ENCODE measurements around the gene PPP2R5D. TPM values are rescaled to one million over a fixed set of nuclear protein-coding genes. Genes with fewer than 3 reads are reported as not detected.

The PPP2R5D gene
- total RNA-seq, 4 donors from 2014 or later, result 38.0 to 87.5 (median 52.9) TPM

- peaks cover 0 to 30% (median 9%) of the 10 kb centered on the region in 4 donors for H3K36me3 ChIP-seq
These were observed 46.6 kb upstream of the PPP2R5D start for GRCh38 chr6:42937548-42938427.

GRCh38 chr6:42938428-42938796 is 46.0 kb upstream of the PPP2R5D start:
- no peaks in the 10 kb centered on the region for H3K27me3 ChIP-seq
- intact Hi-C loops (cut with DNase I; ENCODE audit: low total_unique reads) (no loop called here), in situ Hi-C loops (cut with MboI; ENCODE audit: low pct_ligation_motif_present in 1 of 4, low pct_unique_long_range_greater_than_20kb in 1 of 4, low sequenced_read_pairs in 3 of 4) (no loop called here)
- H3K9me3 ChIP-seq, result no peaks in the 10 kb centered on the region
- 86% methylated on average over 5 of the region's 5 CpGs; no CpG with 5 or more reads in 1 of the 2 donors for WGBS, 2 donors (ENCODE audit: low coverage in 1 of 2)
- H3K36me3 ChIP-seq, result peaks cover 0 to 30% (median 9%) of the 10 kb centered on the region in 4 donors
- H3K4me1 ChIP-seq, result peaks cover 0 to under 1% (median 0%) of the 10 kb centered on the region in 4 donors
- H3K27ac ChIP-seq, result no peak overlapping the region
- no peak for DNase-seq
- no peak overlapping the region for H3K4me3 ChIP-seq
- TF ChIP-seq CTCF (IDR thresholded peaks at IDR 0.05) (no peak), POLR2A (IDR thresholded peaks at IDR 0.05) (no peak), EP300 (IDR thresholded peaks at IDR 0.05; ENCODE audit: low read depth) (no peak), POLR2AphosphoS5 (IDR thresholded peaks at IDR 0.05) (no peak)

More at GRCh38 chr6:42937548-42938427, 46.6 kb upstream of the PPP2R5D start:
- H3K9me3 ChIP-seq, result no peaks in the 10 kb centered on the region
- in situ Hi-C loops (cut with MboI; ENCODE audit: low pct_ligation_motif_present in 1 of 4, low pct_unique_long_range_greater_than_20kb in 1 of 4, low sequenced_read_pairs in 3 of 4), result no loop called here
- no peak for TF ChIP-seq POLR2A (IDR thresholded peaks at IDR 0.05)
- TF ChIP-seq EP300 (IDR thresholded peaks at IDR 0.05; ENCODE audit: low read depth), result no peak
- TF ChIP-seq POLR2AphosphoS5 (IDR thresholded peaks at IDR 0.05), result no peak
- TF ChIP-seq CTCF (IDR thresholded peaks at IDR 0.05), result no peak
- DNase-seq, result no peak
- H3K27ac ChIP-seq, result no peak overlapping the region
- H3K4me3 ChIP-seq, result no peak overlapping the region
- peaks cover 0 to 7% (median 2%) of the 10 kb centered on the region in 4 donors for H3K4me1 ChIP-seq
- H3K27me3 ChIP-seq, result no peaks in the 10 kb centered on the region
- WGBS, 2 donors (ENCODE audit: low coverage in 1 of 2), result 93% methylated on average over 13 of the region's 13 CpGs; no CpG with 5 or more reads in 1 of the 2 donors
- intact Hi-C loops (cut with DNase I; ENCODE audit: low total_unique reads), result no loop called here

GRCh38 chr6:42938987-42939809 is 45.2 kb upstream of the PPP2R5D start:
- H3K4me1 ChIP-seq, result no peaks in the 10 kb centered on the region
- no peaks in the 10 kb centered on the region for H3K27me3 ChIP-seq
- peaks cover 0 to 32% (median 9%) of the 10 kb centered on the region in 4 donors for H3K36me3 ChIP-seq
- 86% methylated on average over 9 of the region's 9 CpGs; no CpG with 5 or more reads in 1 of the 2 donors for WGBS, 2 donors (ENCODE audit: low coverage in 1 of 2)
- no peak for DNase-seq
- H3K9me3 ChIP-seq, result no peaks in the 10 kb centered on the region
- no peak overlapping the region for H3K4me3 ChIP-seq
- intact Hi-C loops (cut with DNase I; ENCODE audit: low total_unique reads) (no loop called here), in situ Hi-C loops (cut with MboI; ENCODE audit: low pct_ligation_motif_present in 1 of 4, low pct_unique_long_range_greater_than_20kb in 1 of 4, low sequenced_read_pairs in 3 of 4) (no loop called here)
- TF ChIP-seq POLR2AphosphoS5 (IDR thresholded peaks at IDR 0.05), result no peak
- TF ChIP-seq CTCF (IDR thresholded peaks at IDR 0.05), result no peak
- no peak for TF ChIP-seq EP300 (IDR thresholded peaks at IDR 0.05; ENCODE audit: low read depth)
- TF ChIP-seq POLR2A (IDR thresholded peaks at IDR 0.05), result no peak
- no peak overlapping the region for H3K27ac ChIP-seq

GRCh38 chr6:42939810-42940167 is 44.6 kb upstream of the PPP2R5D start:
- Histone ChIP-seq H3K36me3 (peaks cover 0 to 26% (median 9%) of the 10 kb centered on the region in 4 donors), H3K9me3 (no peaks in the 10 kb centered on the region), H3K4me3 (no peak overlapping the region), H3K4me1 (no peaks in the 10 kb centered on the region), H3K27me3 (no peaks in the 10 kb centered on the region), H3K27ac (no peak overlapping the region)
- DNase-seq, result no peak
- TF ChIP-seq CTCF (IDR thresholded peaks at IDR 0.05), result no peak
- intact Hi-C loops (cut with DNase I; ENCODE audit: low total_unique reads), result no loop called here
- WGBS, 2 donors (ENCODE audit: low coverage in 1 of 2), result 84 to 93% methylated on average over 2 to 4 of the region's 4 CpGs
- in situ Hi-C loops (cut with MboI; ENCODE audit: low pct_ligation_motif_present in 1 of 4, low pct_unique_long_range_greater_than_20kb in 1 of 4, low sequenced_read_pairs in 3 of 4), result no loop called here
